ENCODE measurements around the gene MLEC. TPM values are rescaled to one million over a fixed set of nuclear protein-coding genes. Genes with fewer than 3 reads are reported as not detected.

The MLEC gene
- total RNA-seq, 1 experiment from 2014 or later = 181 TPM

DNA sequence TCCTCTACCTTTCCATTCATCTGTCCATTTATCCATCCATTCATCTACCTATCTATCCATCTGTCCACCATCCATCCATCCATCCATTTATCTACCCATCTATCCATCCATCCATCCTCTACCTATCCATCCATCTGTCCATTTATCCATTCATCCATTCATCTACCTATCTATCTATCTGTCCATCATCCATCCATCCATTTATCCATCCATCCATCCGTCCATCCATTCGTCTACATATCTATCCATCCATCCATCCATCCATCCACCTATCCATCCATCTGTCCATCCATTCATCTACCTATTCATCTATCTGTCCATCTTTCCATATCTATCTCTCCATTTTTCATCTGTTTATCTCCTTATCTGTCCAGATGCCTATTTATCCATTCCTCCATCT, 25.5 kb upstream of the MLEC start:
- H3K9me3 Mint-ChIP-seq = no peaks in the 10 kb centered on the region
- no peak overlapping the region for H3K56ac ChIP-seq (ENCODE audit: insufficient read length, low read depth, low read length)
- no peak overlapping the region for H2AK5ac ChIP-seq (ENCODE audit: insufficient read length, low read length)
- H3K4me2 ChIP-seq (ENCODE audit: insufficient read depth, insufficient read length, low read length) = no peak overlapping the region
- H2BK120ac ChIP-seq (ENCODE audit: low read depth, low read length, poor library complexity, severe bottlenecking) = no peak overlapping the region
- no peak overlapping the region for H3K18ac ChIP-seq (ENCODE audit: insufficient read length, low read depth, low read length)
- no peak overlapping the region for H3K23ac ChIP-seq (ENCODE audit: insufficient read length, low read depth, low read length)
- no peak overlapping the region for H4K8ac ChIP-seq (replicated peaks; ENCODE audit: insufficient read length, low read depth, low read length)
- no peak overlapping the region for H2BK20ac ChIP-seq (ENCODE audit: low read depth, low read length, poor library complexity, severe bottlenecking)
- H3K27me3 ChIP-seq (ENCODE audit: insufficient read depth, low read length) = no peaks in the 10 kb centered on the region
- no peak overlapping the region for H2BK15ac ChIP-seq (ENCODE audit: low read depth, low read length)
- no peak overlapping the region for H3K14ac ChIP-seq (ENCODE audit: insufficient read depth, low read length)
- no peak for DNase-seq
- H3K36me3 Mint-ChIP-seq (ENCODE audit: insufficient read depth in 1 of 3, low read depth in 3 of 3) = no peaks in the 10 kb centered on the region; a peak in 1 of 7 replicates
- no peak for TF ChIP-seq CTCF (conservative IDR thresholded peaks at IDR 0.05)
- no peak overlapping the region for H3K4me3 Mint-ChIP-seq
- H3K9me3 ChIP-seq (ENCODE audit: control insufficient read depth, low read depth, low read length) = no peaks in the 10 kb centered on the region
- peaks cover 5% of the 10 kb centered on the region in 2 experiments for H3K4me1 Mint-ChIP-seq
- no peak overlapping the region for H2BK12ac ChIP-seq (ENCODE audit: insufficient read length, low read depth, low read length)
- H3K4ac ChIP-seq (ENCODE audit: low read depth, low read length) = no peak overlapping the region
- no peaks in the 10 kb centered on the region for H3K79me1 ChIP-seq (ENCODE audit: insufficient read depth, low read depth, low read length, poor library complexity, severe bottlenecking)
- H2BK5ac ChIP-seq (ENCODE audit: insufficient read length, low read length) = no peak overlapping the region
- no peak overlapping the region for H4K91ac ChIP-seq (ENCODE audit: insufficient read length, low read depth, low read length)
- no peak overlapping the region for H2AFZ ChIP-seq (ENCODE audit: low read length)
- H3K27ac ChIP-seq (ENCODE audit: insufficient read length, low read depth, low read length) = no peak overlapping the region
- H3K4me1 ChIP-seq (ENCODE audit: insufficient read depth, low read length) = no peaks in the 10 kb centered on the region
- no peak overlapping the region for H3K27ac Mint-ChIP-seq
- H4K20me1 ChIP-seq (ENCODE audit: control insufficient read depth, insufficient read depth, insufficient read length) = no peaks in the 10 kb centered on the region
- H3K27me3 Mint-ChIP-seq (ENCODE audit: low read depth) = no peaks in the 10 kb centered on the region; the same call in 1 of the 2 replicates
- H3K79me2 ChIP-seq (ENCODE audit: insufficient read depth, low read length) = no peaks in the 10 kb centered on the region
- no peak overlapping the region for H3K9ac ChIP-seq (ENCODE audit: extremely low read depth, insufficient read length, low read length)
- no peak overlapping the region for H3T11ph ChIP-seq (ENCODE audit: low read length)
- WGBS (ENCODE audit: extremely low coverage, insufficient read length, low lambda C conversion rate) = 100% methylated on average over 2 of the region's 2 CpGs
- no peak overlapping the region for H4K5ac ChIP-seq (ENCODE audit: insufficient read length, low read depth, low read length)
- no peaks in the 10 kb centered on the region for H3K23me2 ChIP-seq (ENCODE audit: insufficient read length, low read depth, low read length, poor library complexity, severe bottlenecking)
